Hematopoietic multipotent progenitor cell treated with erythropoietin and hydrocortisone succinate and interleukin-3 and kit ligand, for 17 days (in vitro differentiated cells): ENCODE measurements around the gene GGACT.
"Not testable (repeated sequence)": the region's sequence is repeated elsewhere in the genome, so short reads cannot be mapped to it uniquely, and the experiment has no call there.

ENCODE experiments used
- DNase-seq: peaks from one replicate; pipeline ENCODE4 v3.0.0-alpha.2; 2015; ENCODE audit warnings: low spot score

The GGACT gene

DNA sequence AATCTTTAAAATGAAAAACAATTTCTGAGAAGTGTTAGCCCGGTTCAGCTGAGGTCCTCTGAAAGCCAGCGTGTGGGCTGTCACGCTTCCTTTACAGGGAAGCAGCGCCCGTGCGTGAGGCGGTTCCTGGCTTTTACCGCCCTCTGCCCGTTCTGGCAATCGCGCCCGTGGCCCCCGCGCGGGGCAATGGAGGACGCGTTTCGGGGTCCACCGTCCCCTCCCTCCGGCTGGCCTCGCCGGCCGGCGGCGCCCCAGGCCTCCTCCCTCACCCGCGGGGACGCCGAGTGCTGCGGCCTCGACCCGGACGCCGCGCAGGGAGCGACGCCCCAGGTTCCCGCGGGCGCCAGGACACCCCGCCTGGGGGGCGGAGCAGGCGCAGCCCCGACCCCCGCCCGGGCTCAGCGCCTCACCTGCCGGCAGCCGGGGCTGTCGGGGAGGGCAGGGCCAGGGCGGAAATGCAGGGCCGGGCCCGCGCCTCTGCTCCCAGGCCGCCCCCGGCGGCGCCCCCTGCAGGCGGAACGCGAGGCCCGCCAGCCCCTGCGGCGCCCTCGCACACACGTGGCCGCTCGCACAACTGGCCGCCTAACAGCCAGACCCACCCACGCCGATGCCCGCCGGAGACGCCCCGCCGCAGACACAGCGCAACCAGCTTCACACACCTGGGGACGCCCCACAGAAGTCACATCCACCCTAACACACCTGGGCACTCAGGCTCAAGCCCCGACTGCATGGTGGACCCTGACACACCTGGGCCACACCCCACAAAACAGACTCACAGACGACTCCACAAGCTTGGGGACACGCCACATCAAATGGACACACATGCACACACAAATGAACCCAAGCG, at the start of gene GGACT:
GGACT (minus strand) TSS at position 459 of the 847 bp plus-strand sequence. CDS start 56,198 bp downstream, outside the sequence.
- peak; percentile 46 for DNase-seq

GRCh38 chr13:100637796-100638195, 49.2 kb upstream of the GGACT start:
- no peak for DNase-seq

DNA sequence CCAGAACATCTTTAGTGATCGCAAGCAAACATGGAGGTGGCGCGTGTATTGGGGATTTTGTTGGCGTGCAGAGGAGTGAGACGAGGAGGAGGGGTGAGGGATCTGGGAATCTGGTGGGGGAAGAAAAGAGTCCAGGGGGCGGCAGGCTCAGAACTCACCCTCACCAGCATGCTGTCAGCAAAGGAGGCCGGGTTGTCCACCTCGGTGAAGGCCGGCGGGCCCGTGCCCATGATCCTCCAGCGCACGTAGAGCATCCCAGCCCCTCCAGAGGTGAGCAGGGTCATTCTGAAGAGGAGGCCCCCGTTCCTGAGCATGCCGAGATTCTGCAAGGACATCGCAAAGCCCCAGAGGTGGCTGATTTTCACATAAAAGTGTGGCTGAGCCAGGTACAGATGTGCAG, 48.8 kb upstream of the GGACT start:
- DNase-seq = no peak

DNA sequence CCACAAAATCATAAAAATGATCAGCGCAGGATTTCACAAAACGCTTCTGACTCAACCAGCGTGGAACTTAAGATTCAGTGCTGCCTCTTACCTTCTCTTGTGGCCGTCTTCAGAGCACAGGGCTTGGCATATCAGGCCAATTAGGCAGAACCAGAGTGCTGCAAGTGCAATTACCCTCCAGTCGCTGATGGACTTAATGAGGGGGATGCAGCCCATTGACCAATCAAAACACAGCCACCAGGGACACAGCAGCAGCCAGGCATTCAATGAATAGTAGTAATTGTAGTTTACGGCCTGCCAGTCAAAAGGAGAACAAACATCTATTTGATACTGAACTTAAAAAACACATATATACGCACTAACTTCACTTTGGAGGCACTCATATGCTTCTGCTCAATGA, 47.9 kb upstream of the GGACT start:
- DNase-seq = no peak

GRCh38 chr13:100636004-100636403, 47.4 kb upstream of the GGACT start:
- no peak for DNase-seq

- no peak for DNase-seq
These were observed 46.1 kb upstream of the GGACT start for GRCh38 chr13:100634696-100635095.

- DNase-seq = no peak
These were observed 44.9 kb upstream of the GGACT start for GRCh38 chr13:100633461-100633860.

DNA sequence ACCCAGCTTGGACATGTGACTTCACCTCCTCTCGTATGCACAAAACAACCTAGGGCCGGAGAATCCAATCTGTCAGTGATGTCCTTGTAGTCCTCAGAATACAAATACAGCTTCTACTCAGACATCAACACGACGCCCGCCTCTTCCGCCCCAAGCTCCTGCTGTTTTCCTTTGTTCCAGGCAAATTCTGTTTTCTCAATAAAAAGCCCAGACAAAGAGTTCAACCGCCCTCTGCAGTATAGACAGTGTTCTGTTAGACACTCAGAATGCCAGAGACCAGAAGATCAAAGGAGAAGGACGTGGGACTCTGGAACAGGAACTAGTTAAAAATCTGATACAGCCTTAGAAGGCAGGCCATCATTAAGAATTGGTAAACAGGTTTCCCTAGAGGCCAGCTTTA, 42.0 kb upstream of the GGACT start:
- DNase-seq = no peak

- DNase-seq = no peak
These were observed 38.5 kb upstream of the GGACT start for GRCh38 chr13:100627120-100627519.

- DNase-seq = no peak
These were observed 36.9 kb upstream of the GGACT start for GRCh38 chr13:100625447-100625846.

DNA sequence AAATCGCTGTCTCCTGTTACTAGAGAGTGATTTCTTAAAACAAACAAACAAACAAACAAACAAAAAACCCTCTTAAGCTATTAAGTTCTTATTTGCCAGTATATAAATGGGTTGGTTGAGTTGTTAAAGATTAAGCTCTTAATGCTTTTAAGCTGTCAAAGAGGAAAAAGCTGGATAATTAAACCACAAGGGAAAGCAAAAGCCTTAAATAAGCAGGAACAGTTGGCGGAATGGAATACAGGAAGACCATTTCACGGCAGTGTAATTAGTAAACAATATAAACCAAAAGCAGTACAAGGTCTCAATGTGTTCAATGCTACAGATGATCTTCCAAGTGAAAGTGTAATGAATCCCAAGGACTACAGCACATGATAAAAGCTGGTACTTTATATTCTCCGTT, 32.2 kb upstream of the GGACT start:
- DNase-seq = no peak

DNA sequence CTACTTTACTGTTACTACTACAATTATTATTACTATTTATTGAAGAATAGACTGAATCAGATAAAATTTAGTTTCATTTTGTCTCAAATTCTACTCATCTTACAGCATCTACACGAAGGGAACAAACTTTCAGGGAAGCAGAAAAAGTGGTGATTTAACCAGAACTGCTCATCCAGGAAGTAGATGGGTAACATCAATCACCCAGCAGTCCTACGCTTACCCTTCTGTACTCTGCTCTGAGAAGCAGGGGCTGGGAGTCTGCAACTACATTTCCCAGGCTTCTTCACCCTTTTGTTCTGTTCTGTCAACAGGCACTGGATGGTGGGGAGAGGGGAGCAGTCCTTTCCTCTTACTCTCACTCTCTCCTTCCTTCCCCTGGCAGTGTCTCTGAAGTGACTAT, 31.4 kb upstream of the GGACT start:
- no peak for DNase-seq

- not testable (repeated sequence) for DNase-seq
These were observed 30.3 kb upstream of the GGACT start for GRCh38 chr13:100618897-100619296.

DNA sequence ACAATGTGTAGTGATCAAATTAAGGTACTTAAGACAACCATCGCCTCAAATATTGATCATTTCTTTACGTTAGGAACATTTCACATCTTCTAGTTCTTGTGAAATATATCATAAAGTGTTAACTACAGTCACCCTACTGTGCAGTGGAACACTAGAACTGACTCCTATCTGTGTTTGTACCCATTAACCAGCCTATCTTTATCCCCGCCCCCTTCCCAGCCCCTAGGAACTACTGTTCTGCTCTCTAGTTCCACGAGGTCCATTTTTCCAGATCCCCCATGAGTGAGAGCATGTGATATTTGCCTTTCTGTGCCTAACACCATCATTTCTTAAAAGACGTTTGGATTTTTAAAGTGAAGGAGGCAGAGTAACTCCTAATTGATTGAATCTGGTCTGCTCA, 24.4 kb upstream of the GGACT start:
- DNase-seq = no peak

GRCh38 chr13:100611678-100612492, 23.3 kb upstream of the GGACT start:
- DNase-seq = no peak

GRCh38 chr13:100610391-100611347, 22.1 kb upstream of the GGACT start:
- no peak for DNase-seq

DNA sequence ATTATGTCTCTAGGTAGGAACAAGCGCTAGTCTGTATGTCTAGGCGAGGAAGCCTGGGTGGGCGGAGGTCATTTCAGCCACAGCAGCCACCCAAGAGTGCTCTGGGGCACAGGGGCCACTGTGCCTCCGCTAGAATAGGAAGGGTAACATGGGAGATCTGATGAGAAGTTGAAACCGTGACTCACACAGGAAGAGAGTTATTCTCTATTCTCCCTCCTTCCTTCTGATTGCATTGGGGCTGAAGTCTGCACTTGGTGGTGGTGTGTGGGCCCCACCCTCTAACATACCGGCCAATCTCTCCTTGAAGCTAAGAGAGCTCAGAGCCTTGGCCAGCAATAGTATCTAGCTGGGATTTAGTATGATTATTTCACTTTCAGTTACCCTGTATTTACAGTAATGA, 20.3 kb upstream of the GGACT start:
- no peak for DNase-seq

DNA sequence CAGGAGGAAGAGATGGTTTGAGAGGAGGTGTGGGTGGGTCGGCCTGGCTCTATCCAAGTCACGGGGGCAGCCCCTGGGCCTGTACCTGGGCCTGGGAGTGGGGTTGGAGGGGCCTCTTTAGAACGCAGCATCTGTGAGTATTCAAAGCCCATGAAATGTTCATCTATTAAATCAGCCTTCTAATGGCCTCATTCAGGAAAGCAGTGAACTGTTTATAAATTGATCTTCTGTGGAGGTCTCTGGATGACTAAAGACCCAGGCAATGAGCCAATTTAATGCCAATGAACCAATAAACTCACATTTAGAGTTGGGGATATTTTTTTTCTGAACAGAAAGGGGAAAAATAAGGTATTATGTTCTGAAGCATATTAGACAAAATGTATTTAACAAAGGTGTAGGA, 19.9 kb upstream of the GGACT start:
- no peak for DNase-seq

DNA sequence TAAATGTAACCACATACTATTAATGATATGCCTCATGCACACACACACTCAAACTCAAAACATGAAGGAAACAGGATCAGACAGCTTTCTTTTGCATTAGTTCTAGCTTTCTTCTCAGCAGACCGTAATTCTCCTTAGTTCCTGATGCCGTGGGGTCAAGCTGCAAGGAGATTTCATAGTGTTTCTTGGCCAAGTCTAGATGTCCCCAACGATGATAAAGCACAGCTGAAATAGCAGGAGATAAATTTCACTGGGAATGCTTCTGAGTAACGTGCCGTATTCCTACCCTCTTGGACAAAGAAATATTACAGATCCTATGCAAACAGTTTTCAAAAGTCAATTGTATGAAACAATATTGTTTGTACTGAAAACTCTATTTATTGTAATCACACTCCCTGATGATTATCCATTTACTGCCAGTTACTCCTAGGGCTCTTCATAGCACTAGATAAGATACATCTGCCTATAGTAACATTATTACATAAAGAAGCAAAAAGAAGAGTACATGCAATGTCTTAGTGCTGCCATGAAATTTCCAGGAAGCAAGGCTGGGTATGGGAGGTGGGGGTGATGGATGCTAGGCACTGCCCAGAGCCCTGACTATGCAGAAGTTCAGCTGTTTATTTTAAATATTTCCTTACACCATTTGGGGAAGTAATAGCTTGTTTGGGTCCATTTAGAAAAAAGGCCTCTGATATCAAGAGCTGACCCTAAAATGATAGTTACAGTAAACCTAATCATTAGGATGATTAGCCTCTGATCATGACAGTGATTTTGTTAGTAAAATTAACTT, 16.5 kb upstream of the GGACT start:
- DNase-seq = no peak

- no peak for DNase-seq
These were observed 14.0 kb upstream of the GGACT start for GRCh38 chr13:100602493-100603111.

DNA sequence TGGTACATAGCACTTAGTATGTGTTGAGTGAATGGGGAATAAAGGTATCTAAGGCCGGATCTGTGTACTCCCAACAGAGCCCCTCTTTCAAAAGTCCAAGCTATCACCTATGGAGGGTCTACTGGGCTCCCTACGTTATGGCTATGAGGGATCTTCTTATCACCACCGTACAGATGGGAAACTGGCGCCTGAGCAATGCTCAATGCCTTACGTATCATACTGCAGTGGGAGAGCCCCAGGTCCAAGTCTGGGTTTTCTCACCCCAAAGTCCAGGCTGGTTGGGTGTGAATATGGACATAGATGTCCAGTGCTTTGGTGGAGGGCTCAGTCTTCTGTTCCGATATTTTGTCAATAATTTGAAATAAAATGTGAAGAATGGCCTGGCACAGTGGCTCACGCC, 13.1 kb upstream of the GGACT start:
- no peak for DNase-seq
